ENCODE results near the gene CACNG7.

DNA sequence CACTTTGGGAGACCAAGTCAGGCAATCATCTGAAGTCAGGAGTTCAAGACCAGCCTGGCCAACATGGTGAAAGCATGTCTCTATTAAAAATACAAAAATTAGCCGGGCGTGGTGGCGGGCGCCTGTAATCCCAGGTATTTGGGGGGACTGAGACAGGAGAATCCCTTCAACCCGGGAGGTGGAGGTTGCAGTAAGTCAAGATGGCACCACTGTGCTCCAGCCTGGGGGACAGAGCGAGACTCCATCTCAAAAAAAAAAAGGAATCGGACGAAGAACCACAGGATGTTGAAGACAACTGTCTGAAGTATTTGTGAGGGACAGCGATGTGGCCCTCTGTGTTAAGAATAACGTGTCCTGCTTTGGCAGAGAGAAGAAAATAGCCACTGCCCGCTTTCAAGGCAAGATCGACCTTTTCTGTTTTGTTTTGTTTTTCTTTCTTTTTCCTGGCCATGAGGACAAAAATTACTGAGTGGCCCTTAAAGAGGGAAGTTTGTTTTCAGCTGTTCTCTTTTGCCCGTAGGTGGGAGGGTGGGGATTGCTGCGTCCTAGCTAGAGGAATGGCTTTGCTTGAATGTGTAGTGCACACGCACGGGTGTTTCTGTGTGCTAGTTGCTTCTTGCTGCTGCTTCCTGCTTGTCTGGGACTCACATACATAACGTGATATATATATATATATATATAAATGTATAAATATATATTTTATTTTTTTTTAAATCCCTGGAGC lies 33.3 kb upstream of the CACNG7 start:
- no peak for TF ChIP-seq CTCF (conservative IDR thresholded peaks at IDR 0.05 in 1 of 2, IDR thresholded peaks at IDR 0.05 in 1 of 2; ENCODE audit: extremely low read depth in 1 of 2, insufficient read depth in 1 of 2, low read depth in 1 of 2, low read length in 2 of 2)
- TF ChIP-seq EZH2 (IDR thresholded peaks at IDR 0.05; ENCODE audit: borderline replicate concordance, low read length): no peak

All from mammary epithelial cell (primary cell).